OCI-LY1 (cell line): ENCODE measurements around the gene RPS21.

ENCODE experiments used
- H2AFZ ChIP-seq: fragments of 200-600 bp; sonication (generic), shearing (Covaris generic); 2 replicates; pipeline ENCODE4 v1.6.0; 2014; ENCODE audit warnings: antibody characterized with exemption, mild to moderate bottlenecking, low read length
- H3F3A ChIP-seq: fragments of 200-600 bp; sonication (generic), shearing (Covaris generic); 2 replicates; pipeline ENCODE4 v1.6.0; 2014; ENCODE audit warnings: mild to moderate bottlenecking, antibody characterized with exemption, low read length, moderate library complexity; ENCODE audit not compliant: insufficient read depth
- H3K27ac ChIP-seq: fragments of 200-600 bp; sonication (generic); 2 replicates; pipeline ENCODE4 v1.5.1; 2014; ENCODE audit warnings: low read length, mixed run types, mild to moderate bottlenecking, low read depth; ENCODE audit not compliant: poor library complexity, severe bottlenecking
- H3K27me3 ChIP-seq: fragments of 200-600 bp; sonication (generic); 2 replicates; pipeline ENCODE4 v1.6.0; 2014; ENCODE audit warnings: antibody characterized with exemption, mild to moderate bottlenecking, low read length, moderate library complexity; ENCODE audit not compliant: insufficient read depth
- H3K36me3 ChIP-seq: fragments of 200-600 bp; sonication (generic); 2 replicates; pipeline ENCODE4 v1.6.1; 2014; ENCODE audit warnings: mild to moderate bottlenecking, antibody characterized with exemption, low read length, moderate library complexity, mixed read lengths; ENCODE audit not compliant: insufficient read depth
- H3K4me1 ChIP-seq: fragments of 200-600 bp; sonication (generic); 2 replicates; pipeline ENCODE4 v1.5.1; 2014; ENCODE audit warnings: mild to moderate bottlenecking, low read length, moderate library complexity; ENCODE audit not compliant: insufficient read depth, severe bottlenecking
- H3K4me2 ChIP-seq: fragments of 200-600 bp; sonication (generic), shearing (Covaris generic); 2 replicates; pipeline ENCODE4 v1.6.1; 2014; ENCODE audit warnings: low read length
- H3K4me3 ChIP-seq: fragments of 200-600 bp; sonication (generic); 2 replicates; pipeline ENCODE4 v1.5.1; 2014; ENCODE audit warnings: low read length, low read depth, mild to moderate bottlenecking, mixed read lengths; ENCODE audit not compliant: poor library complexity, severe bottlenecking
- H3K79me2 ChIP-seq: fragments of 200-600 bp; shearing (Covaris generic); 2 replicates; pipeline ENCODE4 v1.6.1; 2016; ENCODE audit warnings: mixed run types, low read length, mixed read lengths; ENCODE audit not compliant: insufficient read depth
- H3K9ac ChIP-seq: fragments of 200-600 bp; sonication (generic), shearing (Covaris generic); 2 replicates; pipeline ENCODE4 v1.6.1; 2014; ENCODE audit warnings: mild to moderate bottlenecking, low read length, mixed read lengths
- H3K9me2 ChIP-seq: fragments of 200-600 bp; sonication (generic), shearing (Covaris generic); 2 replicates; pipeline ENCODE4 v1.6.1; 2014; ENCODE audit warnings: low read depth, mild to moderate bottlenecking, low read length, mixed read lengths
- H3K9me3 ChIP-seq: fragments of 200-600 bp; shearing (Covaris generic); 2 replicates; pipeline ENCODE4 v1.6.1; 2014; ENCODE audit warnings: low read length, mixed read lengths
- H4K20me1 ChIP-seq: fragments of 200-600 bp; sonication (generic), shearing (Covaris generic); 2 replicates; pipeline ENCODE4 v1.6.0; 2016; ENCODE audit warnings: mild to moderate bottlenecking, low read length; ENCODE audit not compliant: insufficient read depth
- EZH2 ChIP-seq: fragments of 200-600 bp; sonication (generic), shearing (Covaris generic); IDR thresholded peaks from 2 replicates; pipeline ENCODE4 v1.8.0; 2017; ENCODE audit warnings: borderline replicate concordance, mixed run types, mild to moderate bottlenecking, antibody characterized with exemption, low read length, moderate library complexity, mixed read lengths
- TF ChIP-seq, protein P1 (sequence below): fragments of 200-600 bp; sonication (generic), shearing (Covaris generic); IDR thresholded peaks from 2 replicates; pipeline ENCODE4 v1.5.1; 2017; ENCODE audit warnings: mild to moderate bottlenecking, antibody characterized with exemption, low read length, moderate library complexity, mixed read lengths

RPS21 gene

DNA sequence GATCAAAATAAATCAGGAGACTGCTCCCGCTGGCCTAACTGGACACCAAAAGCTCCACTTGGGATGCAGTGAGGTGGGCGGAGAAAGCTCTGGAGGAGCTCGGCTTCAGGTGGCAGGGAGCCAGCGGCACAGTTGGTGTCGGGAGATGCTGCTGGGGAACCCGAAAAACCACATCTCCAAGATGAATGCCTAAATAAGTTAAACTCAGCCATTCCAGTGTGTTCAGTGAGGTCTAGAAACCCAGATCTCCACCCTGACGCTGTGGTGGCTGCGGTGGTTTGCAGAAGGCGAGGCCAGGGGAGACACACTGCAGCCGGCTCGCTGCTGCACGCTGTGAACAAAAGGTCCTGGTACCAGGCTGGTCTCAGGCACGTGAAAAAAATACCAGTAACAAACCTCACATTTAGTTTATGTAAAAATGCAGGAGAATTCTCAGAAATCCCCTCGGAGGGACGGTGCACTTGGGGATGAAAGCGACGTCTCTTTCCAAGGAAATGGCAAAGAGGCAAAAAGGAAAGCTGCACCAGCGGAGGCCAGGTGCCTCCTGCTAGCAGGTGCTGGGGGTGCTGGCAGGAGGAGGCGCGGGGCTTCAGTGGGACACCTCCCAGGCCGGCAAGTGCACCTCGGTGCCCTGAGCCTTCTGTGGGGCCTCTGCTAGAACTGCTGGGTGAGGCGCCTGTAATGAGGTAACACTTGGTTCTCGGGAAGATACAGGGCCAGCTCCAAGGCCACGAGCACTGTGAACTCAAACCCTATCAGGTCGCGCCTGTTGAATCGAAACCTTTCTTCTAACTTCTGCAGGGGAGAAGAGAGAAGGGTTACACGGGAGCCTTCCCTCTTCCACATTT is 3.6 kb downstream of the RPS21 start:
- H3F3A ChIP-seq: no peaks in the 10 kb centered on the region
- no peaks in the 10 kb centered on the region for H3K9me3 ChIP-seq
- no peak overlapping the region for H3K27ac ChIP-seq
- H3K9me2 ChIP-seq: no peaks in the 10 kb centered on the region
- peaks cover 16% of the 10 kb centered on the region for H3K4me1 ChIP-seq
- H3K9ac ChIP-seq: no peak overlapping the region
- H3K4me2 ChIP-seq: no peak overlapping the region
- H3K27me3 ChIP-seq: no peaks in the 10 kb centered on the region
- H3K79me2 ChIP-seq: peaks cover 23% of the 10 kb centered on the region
- H2AFZ ChIP-seq: no peak overlapping the region
- TF ChIP-seq EZH2: no peak
- TF ChIP-seq, protein P1, sequence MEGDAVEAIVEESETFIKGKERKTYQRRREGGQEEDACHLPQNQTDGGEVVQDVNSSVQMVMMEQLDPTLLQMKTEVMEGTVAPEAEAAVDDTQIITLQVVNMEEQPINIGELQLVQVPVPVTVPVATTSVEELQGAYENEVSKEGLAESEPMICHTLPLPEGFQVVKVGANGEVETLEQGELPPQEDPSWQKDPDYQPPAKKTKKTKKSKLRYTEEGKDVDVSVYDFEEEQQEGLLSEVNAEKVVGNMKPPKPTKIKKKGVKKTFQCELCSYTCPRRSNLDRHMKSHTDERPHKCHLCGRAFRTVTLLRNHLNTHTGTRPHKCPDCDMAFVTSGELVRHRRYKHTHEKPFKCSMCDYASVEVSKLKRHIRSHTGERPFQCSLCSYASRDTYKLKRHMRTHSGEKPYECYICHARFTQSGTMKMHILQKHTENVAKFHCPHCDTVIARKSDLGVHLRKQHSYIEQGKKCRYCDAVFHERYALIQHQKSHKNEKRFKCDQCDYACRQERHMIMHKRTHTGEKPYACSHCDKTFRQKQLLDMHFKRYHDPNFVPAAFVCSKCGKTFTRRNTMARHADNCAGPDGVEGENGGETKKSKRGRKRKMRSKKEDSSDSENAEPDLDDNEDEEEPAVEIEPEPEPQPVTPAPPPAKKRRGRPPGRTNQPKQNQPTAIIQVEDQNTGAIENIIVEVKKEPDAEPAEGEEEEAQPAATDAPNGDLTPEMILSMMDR: no peak
- peaks cover 68% of the 10 kb centered on the region for H3K36me3 ChIP-seq
- H4K20me1 ChIP-seq: no peaks in the 10 kb centered on the region
- no peak overlapping the region for H3K4me3 ChIP-seq

- peaks cover 68% of the 10 kb centered on the region for H3K36me3 ChIP-seq
- H4K20me1 ChIP-seq: no peaks in the 10 kb centered on the region
- TF ChIP-seq EZH2: no peak
- TF ChIP-seq, protein P1: no peak
- H2AFZ ChIP-seq: no peak overlapping the region
- no peak overlapping the region for H3K27ac ChIP-seq
- no peaks in the 10 kb centered on the region for H3F3A ChIP-seq
- no peaks in the 10 kb centered on the region for H3K9me2 ChIP-seq
- H3K79me2 ChIP-seq: peaks cover 17% of the 10 kb centered on the region
- H3K9me3 ChIP-seq: no peaks in the 10 kb centered on the region
- H3K9ac ChIP-seq: no peak overlapping the region
- H3K4me3 ChIP-seq: no peak overlapping the region
- H3K27me3 ChIP-seq: no peaks in the 10 kb centered on the region
- H3K4me1 ChIP-seq: peaks cover 14% of the 10 kb centered on the region
- H3K4me2 ChIP-seq: no peak overlapping the region
These were observed 4.5 kb downstream of the RPS21 start for GRCh38 chr20:62391165-62392076.

GRCh38 chr20:62392077-62392418 is 5.1 kb downstream of the RPS21 start:
- no peaks in the 10 kb centered on the region for H3K9me2 ChIP-seq
- peaks cover 68% of the 10 kb centered on the region for H3K36me3 ChIP-seq
- no peak overlapping the region for H3K27ac ChIP-seq
- H3F3A ChIP-seq: no peaks in the 10 kb centered on the region
- H3K4me1 ChIP-seq: peaks cover 14% of the 10 kb centered on the region
- H3K79me2 ChIP-seq: peaks cover 16% of the 10 kb centered on the region
- no peak overlapping the region for H3K9ac ChIP-seq
- H3K27me3 ChIP-seq: no peaks in the 10 kb centered on the region
- no peaks in the 10 kb centered on the region for H3K9me3 ChIP-seq
- H2AFZ ChIP-seq: no peak overlapping the region
- H3K4me2 ChIP-seq: no peak overlapping the region
- no peak overlapping the region for H3K4me3 ChIP-seq
- no peaks in the 10 kb centered on the region for H4K20me1 ChIP-seq
- TF ChIP-seq EZH2: no peak
- TF ChIP-seq, protein P1: no peak
